Naive thymus-derived CD8-positive, alpha-beta T cell (primary cell): Measurements from ENCODE around the gene CENPP. TPM values are rescaled to one million over a fixed set of nuclear protein-coding genes. Genes with fewer than 3 reads are reported as not detected.

Experiments
- ATAC-seq, 2 donors: fragments of 150-1000 bp; cut with Tn5 transposase in 1 of 2; sonication (Bioruptor Pico), chemical (Tn5 transposase) in 1 of 2; 1 replicate in 1 of 2; 2 replicates in 1 of 2; pipeline ENCODE4 v1.10.0; 2021; ENCODE audit warnings: mild to moderate bottlenecking in 2 of 2, moderate library complexity in 2 of 2
- POLR2A ChIA-PET: fragments of 350-600 bp; sonication (Branson Sonifier 250); formaldehyde crosslinking; loops from one replicate; lab custom pipeline; 2021; ENCODE audit warnings: antibody characterized with exemption; lab: Charles Lee
- DNase-seq, 10 donors: peaks; one replicate each; pipeline versions ENCODE4 v3.0.0 to v3.0.0-alpha.2; 2020 to 2022
- H3K27ac Mint-ChIP-seq, 10 donors: one replicate each; pipeline ENCODE4 v1.8.0; 2020 to 2022; ENCODE audit warnings: mild to moderate bottlenecking in 10 of 10, mixed read lengths in 10 of 10, moderate library complexity in 4 of 10, inconsistent platforms in 1 of 10
- H3K27me3 Mint-ChIP-seq, 5 donors: one replicate each; pipeline ENCODE4 v1.8.0; 2021 to 2022; ENCODE audit warnings: mixed read lengths in 5 of 5
- H3K36me3 Mint-ChIP-seq, 3 donors: one replicate each; pipeline ENCODE4 v1.8.0; 2020 to 2022; ENCODE audit warnings: mixed read lengths in 3 of 3, mild to moderate bottlenecking in 2 of 3, inconsistent platforms in 1 of 3
- H3K4me1 Mint-ChIP-seq, 4 donors: one replicate each; pipeline ENCODE4 v1.8.0; 2021 to 2022; ENCODE audit warnings: mixed read lengths in 4 of 4
- H3K4me3 Mint-ChIP-seq, 10 donors: one replicate each; pipeline ENCODE4 v1.8.0; 2020 to 2022; ENCODE audit warnings: mild to moderate bottlenecking in 10 of 10, mixed read lengths in 10 of 10, moderate library complexity in 6 of 10, inconsistent platforms in 1 of 10
- H3K9me3 Mint-ChIP-seq, 9 donors: one replicate each; pipeline ENCODE4 v1.8.0; 2020 to 2022; ENCODE audit warnings: mixed read lengths in 9 of 9, mild to moderate bottlenecking in 3 of 9, inconsistent platforms in 1 of 9, moderate library complexity in 1 of 9
- polyA plus RNA-seq, 3 donors: library from polyadenylated mRNA; unstranded; fragments of 300-500 nt; fragmentation: Illumina TruSeq; gene quantifications; one replicate each; pipeline ENCODE4 v1.2.3, GENCODE V29; 2021
- total RNA-seq, 8 experiments: library from RNA in 2 of 8; stranded (reverse) in 2 of 8; gene quantifications; one replicate each; pipeline ENCODE4 v1.2.3 and lab custom pipeline; 2021 to 2026

Gene CENPP
- total and polyA plus RNA-seq, 5 experiments from 2014 or later = 2.4 to 5.2 (median 4.4) TPM

GRCh38 chr9:92525306-92525705 is 199.6 kb downstream of the CENPP start:
- H3K27me3 Mint-ChIP-seq = no peaks in the 10 kb centered on the region
- no peak overlapping the region for H3K4me3 Mint-ChIP-seq
- H3K9me3 Mint-ChIP-seq = no peaks in the 10 kb centered on the region
- no peak for DNase-seq
- H3K27ac Mint-ChIP-seq = no peak overlapping the region
- H3K4me1 Mint-ChIP-seq = no peaks in the 10 kb centered on the region
- POLR2A ChIA-PET = interaction anchor here (0.7 kb wide), 2 partner anchors 899 to 1482 kb away, joined by 4 to 6 read pairs; no protein-coding TSS in a partner anchor
- H3K36me3 Mint-ChIP-seq = no peaks in the 10 kb centered on the region
- no peak for ATAC-seq

GRCh38 chr9:92527291-92527828 is 201.6 kb downstream of the CENPP start:
- POLR2A ChIA-PET = no interaction called here
- H3K36me3 Mint-ChIP-seq = peaks cover 0 to 9% (median 3%) of the 10 kb centered on the region in 3 donors
- no peaks in the 10 kb centered on the region for H3K4me1 Mint-ChIP-seq
- DNase-seq = no peak
- no peak overlapping the region for H3K27ac Mint-ChIP-seq
- H3K27me3 Mint-ChIP-seq = peaks cover 0 to 1% (median 0%) of the 10 kb centered on the region in 5 donors
- peaks cover 0 to 11% (median 3%) of the 10 kb centered on the region in 9 donors for H3K9me3 Mint-ChIP-seq
- H3K4me3 Mint-ChIP-seq = no peak overlapping the region
- ATAC-seq = no peak

GRCh38 chr9:92527832-92528521 is 202.2 kb downstream of the CENPP start:
- Mint-ChIP-seq H3K4me3 (no peak overlapping the region), H3K36me3 (peaks cover 0 to 13% (median 4%) of the 10 kb centered on the region in 3 donors), H3K4me1 (no peaks in the 10 kb centered on the region), H3K27ac (no peak overlapping the region), H3K27me3 (peaks cover 0 to 3% (median 0%) of the 10 kb centered on the region in 5 donors), H3K9me3 (peaks cover 0 to 13% (median 4%) of the 10 kb centered on the region in 9 donors)
- DNase-seq = no peak
- no peak for ATAC-seq
- POLR2A ChIA-PET = interaction anchor here (0.6 kb wide), 1 partner anchor 14 kb away, joined by 5 read pairs; no protein-coding TSS in a partner anchor

GRCh38 chr9:92528522-92528849 is 202.7 kb downstream of the CENPP start:
- peaks cover 0 to 18% (median 5%) of the 10 kb centered on the region in 9 donors for H3K9me3 Mint-ChIP-seq
- POLR2A ChIA-PET = interaction anchor here (0.6 kb wide), 1 partner anchor 15 kb away, joined by 5 read pairs; no protein-coding TSS in a partner anchor
- no peaks in the 10 kb centered on the region for H3K4me1 Mint-ChIP-seq
- peaks cover 0 to 3% (median 0%) of the 10 kb centered on the region in 5 donors for H3K27me3 Mint-ChIP-seq
- no peak overlapping the region for H3K4me3 Mint-ChIP-seq
- peaks cover 0 to 17% (median 4%) of the 10 kb centered on the region in 3 donors for H3K36me3 Mint-ChIP-seq
- no peak overlapping the region for H3K27ac Mint-ChIP-seq
- ATAC-seq = no peak
- no peak for DNase-seq

GRCh38 chr9:92529124-92529523 is 203.4 kb downstream of the CENPP start:
- Mint-ChIP-seq H3K27ac (no peak overlapping the region), H3K4me1 (no peaks in the 10 kb centered on the region), H3K27me3 (peaks cover 0 to 3% (median 0%) of the 10 kb centered on the region in 5 donors), H3K4me3 (no peak overlapping the region), H3K36me3 (peaks cover 0 to 17% (median 4%) of the 10 kb centered on the region in 3 donors), H3K9me3 (peaks cover 0 to 18% (median 5%) of the 10 kb centered on the region in 9 donors)
- POLR2A ChIA-PET = no interaction called here
- DNase-seq (no peak), ATAC-seq (no peak)

- H3K4me3 Mint-ChIP-seq = no peak overlapping the region
- peaks cover 0 to 17% (median 4%) of the 10 kb centered on the region in 3 donors for H3K36me3 Mint-ChIP-seq
- H3K9me3 Mint-ChIP-seq = peaks cover 0 to 18% (median 5%) of the 10 kb centered on the region in 9 donors
These were observed 205.1 kb downstream of the CENPP start for GRCh38 chr9:92530893-92531292.

GRCh38 chr9:92534204-92534603 is 208.5 kb downstream of the CENPP start:
- Mint-ChIP-seq H3K27ac (peak overlapping the region in 2 of 10 donors; percentile 1 to 3), H3K4me1 (peaks cover 0 to 2% (median 0%) of the 10 kb centered on the region in 4 donors), H3K4me3 (no peak overlapping the region), H3K36me3 (peaks cover 0 to 17% (median 4%) of the 10 kb centered on the region in 3 donors), H3K27me3 (peaks cover 0 to 3% (median 0%) of the 10 kb centered on the region in 5 donors), H3K9me3 (peaks cover 0 to 18% (median 5%) of the 10 kb centered on the region in 9 donors)
- POLR2A ChIA-PET = no interaction called here
- ATAC-seq (no peak), DNase-seq (no peak)

More at GRCh38 chr9:92530893-92531292, 205.1 kb downstream of the CENPP start:
- DNase-seq (no peak), ATAC-seq (no peak)
- Mint-ChIP-seq H3K27me3 (peaks cover 0 to 3% (median 0%) of the 10 kb centered on the region in 5 donors), H3K4me1 (peaks cover 0 to 2% (median 0%) of the 10 kb centered on the region in 4 donors), H3K27ac (no peak overlapping the region)
- POLR2A ChIA-PET = no interaction called here

GRCh38 chr9:92534674-92535073 is 208.9 kb downstream of the CENPP start:
- Mint-ChIP-seq H3K4me1 (peaks cover 0 to 2% (median 0%) of the 10 kb centered on the region in 4 donors), H3K27me3 (peaks cover 0 to 3% (median 0%) of the 10 kb centered on the region in 5 donors), H3K27ac (peak overlapping the region in 1 of 10 donors; percentile 3), H3K4me3 (no peak overlapping the region), H3K9me3 (peaks cover 0 to 18% (median 5%) of the 10 kb centered on the region in 9 donors), H3K36me3 (peaks cover 0 to 17% (median 4%) of the 10 kb centered on the region in 3 donors)
- DNase-seq (no peak), ATAC-seq (no peak)
- POLR2A ChIA-PET = no interaction called here

- POLR2A ChIA-PET = interaction anchor here (0.6 kb wide), 1 partner anchor 607 kb away, joined by 3 read pairs; no protein-coding TSS in a partner anchor
- Mint-ChIP-seq H3K27me3 (peaks cover 0 to 3% (median 0%) of the 10 kb centered on the region in 5 donors), H3K4me1 (peaks cover 0 to 2% (median 0%) of the 10 kb centered on the region in 4 donors), H3K36me3 (peaks cover 0 to 17% (median 4%) of the 10 kb centered on the region in 3 donors), H3K27ac (no peak within 1 kb of the TSS), H3K4me3 (no peak within 1 kb of the TSS), H3K9me3 (peaks cover 0 to 17% (median 3%) of the 10 kb centered on the region in 9 donors)
- DNase-seq (no peak), ATAC-seq (no peak)
These were observed 210.4 kb downstream of the CENPP start, which contains the start of gene ECM2 for GRCh38 chr9:92535940-92536850. Gene ECM2 (minus strand): TSS chr9:92535990. CDS start chr9:92522866, 13,124 bp downstream.

- no peak for ATAC-seq
- POLR2A ChIA-PET = no interaction called here
- no peak for DNase-seq
- H3K9me3 Mint-ChIP-seq = peaks cover 0 to 8% (median 2%) of the 10 kb centered on the region in 9 donors
- H3K36me3 Mint-ChIP-seq = no peaks in the 10 kb centered on the region
- peaks cover 0 to 2% (median 0%) of the 10 kb centered on the region in 4 donors for H3K4me1 Mint-ChIP-seq
- H3K4me3 Mint-ChIP-seq = no peak overlapping the region
- H3K27me3 Mint-ChIP-seq = no peaks in the 10 kb centered on the region
- H3K27ac Mint-ChIP-seq = no peak overlapping the region
These were observed 212.8 kb downstream of the CENPP start for GRCh38 chr9:92538541-92538940.

- POLR2A ChIA-PET = no interaction called here
- no peak overlapping the region for H3K4me3 Mint-ChIP-seq
These were observed 218.2 kb downstream of the CENPP start for GRCh38 chr9:92543972-92544371.

GRCh38 chr9:92545002-92545510 is 219.3 kb downstream of the CENPP start:
- Mint-ChIP-seq H3K9me3 (peaks cover 0 to 8% (median 2%) of the 10 kb centered on the region in 9 donors), H3K27me3 (no peaks in the 10 kb centered on the region), H3K36me3 (no peaks in the 10 kb centered on the region), H3K4me3 (no peak overlapping the region), H3K4me1 (no peaks in the 10 kb centered on the region), H3K27ac (no peak overlapping the region)
- ATAC-seq (no peak), DNase-seq (no peak)
- POLR2A ChIA-PET = no interaction called here

More at GRCh38 chr9:92543972-92544371, 218.2 kb downstream of the CENPP start:
- Mint-ChIP-seq H3K4me1 (no peaks in the 10 kb centered on the region), H3K27me3 (no peaks in the 10 kb centered on the region), H3K27ac (no peak overlapping the region), H3K36me3 (no peaks in the 10 kb centered on the region), H3K9me3 (peaks cover 0 to 8% (median 2%) of the 10 kb centered on the region in 9 donors)
- DNase-seq (no peak), ATAC-seq (no peak)
